GM12864 (cell line): Measurements from ENCODE around the gene UBL4B.
"Not testable (repeated sequence)": the region's sequence is repeated elsewhere in the genome, so short reads cannot be mapped to it uniquely, and the experiment has no call there.

Experiments used
- DNase-seq: peaks from one replicate; pipeline ENCODE4 v3.0.0-alpha.2; 2011; ENCODE audit warnings: low read depth
- H3K4me3 ChIP-seq: 2 replicates; pipeline ENCODE4 v1.5.1; 2011; ENCODE audit warnings: mild to moderate bottlenecking, low read depth, low read length, control low read depth
- TF ChIP-seq, protein P1 (sequence below): IDR thresholded peaks from 2 replicates; pipeline ENCODE4 v1.5.1; 2011; ENCODE audit warnings: low read depth, mild to moderate bottlenecking, moderate library complexity, low read length, control low read depth, inconsistent platforms; ENCODE audit errors: missing control alignments

Gene UBL4B

DNA sequence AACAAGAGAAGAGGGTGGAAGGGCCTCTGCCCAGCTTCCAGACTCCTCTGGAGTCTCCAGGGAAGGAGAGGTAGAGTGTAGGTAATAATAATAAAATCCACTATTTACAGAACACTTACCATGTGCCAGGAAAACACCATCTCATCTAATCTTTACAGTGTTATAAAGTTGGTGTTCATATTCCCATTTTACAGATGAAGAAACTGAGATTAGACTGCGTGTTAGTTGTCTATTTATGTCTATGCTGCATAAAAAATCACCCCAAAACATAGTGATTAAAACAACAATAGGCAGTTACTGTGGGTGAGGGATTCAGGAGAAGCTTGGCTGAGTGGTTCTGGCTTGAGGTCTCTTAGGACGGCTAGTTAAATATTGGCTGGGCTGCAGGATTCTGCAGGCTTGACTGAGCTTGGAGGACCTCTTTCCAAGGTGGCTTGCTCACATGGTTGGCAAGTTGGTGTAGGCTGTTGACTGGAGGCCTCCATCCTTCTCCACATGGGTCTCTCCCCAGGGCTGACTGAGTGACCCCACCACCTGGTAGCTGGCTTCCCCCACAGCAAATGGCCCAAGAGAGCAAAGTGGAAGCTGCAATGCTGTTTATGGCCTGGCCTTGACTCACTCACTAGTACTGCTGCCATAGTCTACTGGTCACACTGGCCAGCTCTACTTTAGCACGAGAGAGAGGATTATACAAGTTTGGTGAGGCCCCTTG is 35.3 kb upstream of the UBL4B start:
- no peak overlapping the region for H3K4me3 ChIP-seq
- TF ChIP-seq, protein P1, sequence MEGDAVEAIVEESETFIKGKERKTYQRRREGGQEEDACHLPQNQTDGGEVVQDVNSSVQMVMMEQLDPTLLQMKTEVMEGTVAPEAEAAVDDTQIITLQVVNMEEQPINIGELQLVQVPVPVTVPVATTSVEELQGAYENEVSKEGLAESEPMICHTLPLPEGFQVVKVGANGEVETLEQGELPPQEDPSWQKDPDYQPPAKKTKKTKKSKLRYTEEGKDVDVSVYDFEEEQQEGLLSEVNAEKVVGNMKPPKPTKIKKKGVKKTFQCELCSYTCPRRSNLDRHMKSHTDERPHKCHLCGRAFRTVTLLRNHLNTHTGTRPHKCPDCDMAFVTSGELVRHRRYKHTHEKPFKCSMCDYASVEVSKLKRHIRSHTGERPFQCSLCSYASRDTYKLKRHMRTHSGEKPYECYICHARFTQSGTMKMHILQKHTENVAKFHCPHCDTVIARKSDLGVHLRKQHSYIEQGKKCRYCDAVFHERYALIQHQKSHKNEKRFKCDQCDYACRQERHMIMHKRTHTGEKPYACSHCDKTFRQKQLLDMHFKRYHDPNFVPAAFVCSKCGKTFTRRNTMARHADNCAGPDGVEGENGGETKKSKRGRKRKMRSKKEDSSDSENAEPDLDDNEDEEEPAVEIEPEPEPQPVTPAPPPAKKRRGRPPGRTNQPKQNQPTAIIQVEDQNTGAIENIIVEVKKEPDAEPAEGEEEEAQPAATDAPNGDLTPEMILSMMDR: no peak
- no peak for DNase-seq

DNA sequence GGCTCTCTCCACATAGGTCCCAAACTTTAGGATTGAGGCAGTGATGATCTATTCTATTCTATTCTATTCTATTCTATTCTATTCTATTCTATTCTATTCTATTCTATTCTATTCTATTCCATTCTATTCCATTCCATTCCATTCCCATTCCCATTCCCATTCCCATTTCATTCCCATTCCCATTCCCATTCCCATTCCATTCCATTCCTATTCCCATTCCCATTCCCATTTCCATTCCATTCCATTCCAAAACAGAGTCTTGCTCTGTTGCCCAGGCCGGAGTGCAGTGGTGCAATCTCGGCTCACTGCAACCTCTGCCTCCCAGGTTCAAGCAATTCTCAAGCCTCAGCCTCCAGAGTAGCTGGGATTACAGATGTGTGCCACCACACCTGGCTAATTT is 32.2 kb upstream of the UBL4B start:
- H3K4me3 ChIP-seq, DNase-seq: not testable (repeated sequence)

DNA sequence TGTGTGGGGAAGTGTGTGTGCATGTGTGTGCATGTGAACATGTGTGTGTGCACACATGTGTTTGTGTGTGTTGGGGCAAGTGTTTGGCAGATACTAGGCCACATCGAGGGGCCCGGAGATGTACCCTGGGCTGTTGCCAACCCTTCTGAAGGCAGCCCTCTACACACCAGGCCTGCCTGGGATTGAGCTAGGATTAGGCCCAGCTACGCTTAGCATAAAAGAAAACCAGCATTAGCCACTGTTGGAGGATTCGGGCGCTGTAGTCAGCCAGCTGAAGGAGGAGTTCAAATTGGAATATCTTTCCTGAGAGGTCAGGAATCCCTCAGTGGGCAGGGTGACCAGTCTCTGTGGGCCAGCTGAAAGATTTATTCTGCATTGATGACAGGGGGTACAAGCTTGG is 31.2 kb upstream of the UBL4B start:
- DNase-seq: no peak
- TF ChIP-seq, protein P1: no peak
- H3K4me3 ChIP-seq: no peak overlapping the region

DNA sequence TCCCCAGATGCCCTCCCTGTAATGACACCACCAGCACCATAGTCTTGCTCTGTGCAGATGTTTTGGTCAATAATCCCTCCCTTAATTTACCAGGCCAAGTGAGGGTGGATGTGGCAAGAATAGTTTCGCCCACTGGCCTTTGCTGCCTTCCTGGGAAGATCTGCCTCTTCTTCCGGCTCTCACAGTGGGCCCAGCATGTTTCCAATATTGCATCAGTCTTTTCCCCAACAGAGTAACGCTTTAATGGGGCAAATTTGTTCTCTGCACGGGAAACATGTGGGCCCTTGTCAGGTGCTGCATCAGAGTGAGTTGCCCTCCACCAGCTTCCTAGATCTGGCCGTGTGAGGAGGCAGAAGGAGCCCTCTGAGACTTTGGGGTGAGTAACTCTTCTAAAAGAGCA is 29.8 kb upstream of the UBL4B start:
- TF ChIP-seq, protein P1: no peak
- DNase-seq: no peak
- H3K4me3 ChIP-seq: no peak overlapping the region

DNA sequence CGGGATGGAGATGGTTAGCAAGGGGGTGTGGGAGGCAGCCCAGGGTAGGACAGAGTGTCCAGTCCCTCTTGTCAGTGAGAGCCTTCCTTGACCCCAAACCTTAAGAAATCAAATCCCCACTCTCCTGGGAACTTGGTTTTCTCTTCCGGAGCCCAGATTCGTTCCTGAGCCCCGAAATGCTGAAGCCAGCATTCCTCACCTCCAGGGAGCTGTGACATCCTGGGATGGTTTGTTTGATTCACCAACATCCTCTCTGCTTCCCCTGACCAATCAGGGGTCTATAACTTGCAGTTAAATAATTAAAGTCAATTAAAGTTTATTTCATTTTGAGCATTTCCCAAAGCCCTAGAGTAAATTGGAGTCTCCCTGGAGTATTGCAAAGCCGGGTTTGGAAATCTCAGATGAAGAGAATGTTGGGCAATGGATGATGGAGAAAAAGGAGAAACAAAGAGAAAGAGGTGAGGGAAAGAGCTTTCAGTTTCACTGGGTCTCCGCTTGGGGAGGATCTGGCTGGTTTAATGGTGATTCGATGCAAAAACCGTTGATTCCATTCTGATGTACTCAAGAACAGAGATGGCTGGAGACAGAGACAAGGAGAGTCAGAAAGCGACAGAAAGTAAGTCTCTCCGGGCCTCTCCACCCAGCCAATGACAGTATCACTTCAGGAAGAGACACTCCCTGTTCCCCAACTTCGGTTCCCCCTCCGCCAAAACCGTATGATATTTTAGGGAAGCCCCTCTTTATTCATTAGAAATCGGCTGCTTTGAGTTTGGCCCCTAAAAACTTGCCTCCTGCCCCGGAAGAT is 29.0 kb upstream of the UBL4B start:
- TF ChIP-seq, protein P1: no peak
- no peak for DNase-seq
- H3K4me3 ChIP-seq: peak overlapping the region; percentile 52

DNA sequence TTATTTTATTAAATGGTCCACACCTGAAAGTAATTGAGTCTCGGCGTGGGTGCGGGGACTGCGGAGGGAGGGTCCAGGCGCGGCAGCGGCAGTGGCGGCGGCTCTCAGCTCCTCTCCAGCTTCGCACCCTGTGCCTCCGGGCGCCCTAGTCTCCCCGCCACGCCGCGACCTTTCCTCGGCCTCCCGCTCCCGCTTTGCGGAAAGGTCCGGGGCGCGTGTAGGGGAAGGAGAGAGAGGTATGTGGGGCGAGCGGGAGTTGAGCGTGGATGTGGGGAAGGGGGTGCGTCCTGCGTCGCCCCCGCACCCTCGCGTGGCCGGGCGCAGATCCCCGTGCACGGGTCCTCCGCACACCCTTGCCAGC is 28.4 kb upstream of the UBL4B start:
- no peak for DNase-seq
- peak overlapping the region; percentile 52 for H3K4me3 ChIP-seq
- TF ChIP-seq, protein P1: no peak

DNA sequence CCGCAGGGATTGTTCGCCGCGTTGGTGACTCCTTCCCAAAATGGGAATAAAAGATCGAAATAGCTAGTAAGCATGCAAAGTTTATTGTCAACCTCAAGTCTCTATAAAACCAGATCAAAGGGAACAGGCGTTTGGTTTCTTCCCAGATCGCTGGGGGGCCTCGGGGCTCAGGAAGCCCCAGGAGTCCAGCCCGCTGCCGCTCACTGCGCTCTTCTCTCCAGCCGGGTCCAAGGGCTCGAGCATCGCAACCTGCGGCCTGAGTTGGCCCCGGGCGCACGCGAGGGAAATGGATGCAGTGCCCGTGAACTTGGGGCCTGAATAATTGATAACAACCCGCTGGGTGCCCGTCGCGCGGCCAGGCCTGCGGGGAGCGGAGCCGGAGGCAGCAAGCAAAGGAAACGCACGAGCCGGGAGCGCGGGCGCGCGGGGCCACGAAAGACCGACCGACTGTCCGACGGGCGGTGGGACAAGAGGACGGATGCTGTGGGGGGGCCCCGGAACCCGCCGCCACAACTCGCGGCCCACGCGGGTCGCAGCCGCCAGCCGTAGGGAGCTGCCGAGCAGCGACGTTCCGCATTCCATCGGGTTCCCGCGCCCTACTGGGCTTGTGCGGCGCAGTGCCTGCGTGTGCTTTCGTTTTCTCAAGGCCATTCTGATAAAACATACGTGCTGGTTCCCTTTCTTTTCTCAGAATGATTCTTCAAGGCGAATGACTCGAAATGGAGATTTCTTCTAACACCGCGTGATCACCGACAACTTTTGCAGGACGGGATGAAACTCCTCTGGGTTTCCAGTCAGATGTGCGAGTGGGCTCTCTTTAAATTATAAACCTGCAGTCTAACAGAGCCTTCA is 27.8 kb upstream of the UBL4B start:
- TF ChIP-seq, protein P1: no peak
- H3K4me3 ChIP-seq: peak overlapping the region; percentile 52
- DNase-seq: no peak
